Fibroblast of villous mesenchyme (primary cell): ENCODE measurements around the gene KCNAB2. TPM values are rescaled to one million over a fixed set of nuclear protein-coding genes. Genes with fewer than 3 reads are reported as not detected.

Source experiments
- DNase-seq: peaks from one replicate; pipeline ENCODE4 v3.0.0-alpha.2; 2010; ENCODE audit warnings: low read depth
- H3K4me3 ChIP-seq: 2 replicates; pipeline ENCODE4 v1.5.1; 2011; ENCODE audit warnings: low read depth, mild to moderate bottlenecking, low read length
- CTCF ChIP-seq: IDR thresholded peaks from 2 replicates; pipeline ENCODE4 v1.5.1; 2012; ENCODE audit warnings: low read depth, mild to moderate bottlenecking, low read length; ENCODE audit not compliant: insufficient read depth
- total RNA-seq: library from RNA; depleted of rRNA; stranded (reverse); fragments of >200 nt; gene quantifications from 2 replicates; pipeline ENCODE4 v1.2.3, GENCODE V29; 2012

Gene KCNAB2
- total RNA-seq, 1 donor: 2.6 TPM

- no peak for DNase-seq
- no peak overlapping the region for H3K4me3 ChIP-seq
- TF ChIP-seq CTCF: no peak
Measured at GRCh38 chr1:6065093-6065858, 19.6 kb downstream of the KCNAB2 start.

- DNase-seq: no peak
- TF ChIP-seq CTCF: no peak
- H3K4me3 ChIP-seq: no peak overlapping the region
Measured at GRCh38 chr1:6066680-6067079, 21.0 kb downstream of the KCNAB2 start.

GRCh38 chr1:6068073-6068472 lies 22.4 kb downstream of the KCNAB2 start:
- DNase-seq: no peak
- no peak for TF ChIP-seq CTCF
- no peak overlapping the region for H3K4me3 ChIP-seq

GRCh38 chr1:6068932-6069331 lies 23.2 kb downstream of the KCNAB2 start:
- H3K4me3 ChIP-seq: no peak overlapping the region
- DNase-seq: no peak
- no peak for TF ChIP-seq CTCF

- H3K4me3 ChIP-seq: no peak overlapping the region
- no peak for DNase-seq
- TF ChIP-seq CTCF: no peak
Measured at GRCh38 chr1:6069573-6069972, 23.9 kb downstream of the KCNAB2 start.

GRCh38 chr1:6070450-6070974 lies 24.8 kb downstream of the KCNAB2 start:
- no peak overlapping the region for H3K4me3 ChIP-seq
- DNase-seq: no peak

More at GRCh38 chr1:6070450-6070974, 24.8 kb downstream of the KCNAB2 start:
- no peak for TF ChIP-seq CTCF
